Stimulated activated CD8-positive, alpha-beta memory T cell treated with anti-CD3 and anti-CD28 coated beads, Interleukin-12 subunit alpha, Interleukin-12 subunit beta, amount 100 ng/mL, for 24 hours (primary cell): ENCODE results near the gene EGFL6.
"Not testable (repeated sequence)": the region's sequence is repeated elsewhere in the genome, so short reads cannot be mapped to it uniquely, and the experiment has no call there.

ENCODE experiments used
- DNase-seq: peaks from one replicate; pipeline ENCODE4 v3.0.0-alpha.2; 2020; ENCODE audit errors: extremely low read depth

The EGFL6 gene

DNA sequence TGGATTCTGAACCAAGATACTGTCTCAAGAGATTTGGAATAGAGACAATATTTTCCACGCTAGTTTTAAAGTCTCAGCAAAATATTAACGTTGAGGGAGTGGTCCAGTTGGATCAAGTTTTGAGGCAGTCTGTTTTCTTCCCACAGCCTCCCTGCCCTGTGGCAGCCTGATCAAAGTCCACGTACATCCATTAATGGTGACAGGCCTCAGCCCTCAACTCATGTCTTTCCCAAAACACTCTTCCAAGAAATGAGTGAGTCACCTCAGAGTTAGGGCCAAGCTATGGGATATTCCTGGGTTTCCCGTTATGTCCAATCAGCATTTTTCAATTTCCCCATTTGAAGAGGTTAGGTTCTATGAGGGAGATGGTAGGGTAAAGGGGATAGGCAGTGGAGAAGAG, 28.5 kb downstream of the EGFL6 start:
- DNase-seq = no peak

DNA sequence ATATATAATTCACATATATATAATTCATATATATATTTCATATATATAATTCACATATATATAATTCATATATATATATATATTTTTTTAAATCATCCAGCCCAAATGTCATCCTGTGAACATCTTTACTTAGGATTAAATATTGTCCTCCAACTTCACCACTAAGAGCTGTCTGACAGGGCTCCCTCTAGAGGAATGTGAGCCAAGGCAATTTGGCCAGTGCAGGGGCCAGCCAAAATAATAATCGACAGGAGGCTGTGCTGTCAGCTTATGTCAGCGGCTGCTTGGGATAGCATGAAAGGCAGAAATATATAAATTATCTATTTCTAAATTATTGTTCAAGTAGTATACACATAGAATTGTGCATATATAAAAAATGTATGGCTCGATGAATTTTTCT, 29.5 kb downstream of the EGFL6 start:
- DNase-seq = no peak

DNA sequence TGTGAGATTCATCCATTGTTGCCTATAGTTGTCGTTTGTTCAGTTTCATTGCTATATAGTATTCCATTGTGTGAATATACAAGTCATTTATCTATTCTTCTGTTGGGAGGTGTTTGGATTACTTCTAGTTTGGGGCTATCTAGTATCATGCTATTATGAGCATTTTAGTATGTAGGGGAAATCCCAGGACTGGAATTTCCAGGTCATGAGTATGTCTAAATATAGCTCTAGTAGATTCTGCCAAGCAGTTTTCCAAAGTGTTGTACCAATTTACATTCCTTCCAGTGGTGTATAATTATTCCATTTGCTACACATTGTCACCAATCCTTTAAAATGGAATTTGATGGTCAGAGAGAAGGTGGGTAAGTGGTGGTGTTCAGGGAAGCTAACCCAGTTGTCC, 30.1 kb downstream of the EGFL6 start:
- no peak for DNase-seq

DNA sequence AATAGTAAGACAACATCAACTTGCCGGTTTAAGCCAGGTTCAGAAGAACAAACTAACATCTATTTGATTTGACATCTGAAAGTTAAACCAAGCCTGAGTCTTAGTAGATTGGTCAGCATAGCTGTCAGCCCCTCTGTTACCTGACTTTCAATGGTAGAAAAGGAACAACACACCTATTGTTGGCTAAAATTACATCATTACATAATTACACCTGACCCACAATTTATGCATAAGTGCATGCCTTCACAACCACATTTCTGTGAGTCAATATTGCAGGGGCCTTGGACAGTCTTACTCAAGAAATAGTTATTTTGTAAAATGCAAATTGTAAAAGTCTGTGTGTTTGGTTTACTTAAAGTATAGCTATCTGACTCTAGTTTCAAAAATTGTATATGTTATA, 36.2 kb downstream of the EGFL6 start:
- no peak for DNase-seq

DNA sequence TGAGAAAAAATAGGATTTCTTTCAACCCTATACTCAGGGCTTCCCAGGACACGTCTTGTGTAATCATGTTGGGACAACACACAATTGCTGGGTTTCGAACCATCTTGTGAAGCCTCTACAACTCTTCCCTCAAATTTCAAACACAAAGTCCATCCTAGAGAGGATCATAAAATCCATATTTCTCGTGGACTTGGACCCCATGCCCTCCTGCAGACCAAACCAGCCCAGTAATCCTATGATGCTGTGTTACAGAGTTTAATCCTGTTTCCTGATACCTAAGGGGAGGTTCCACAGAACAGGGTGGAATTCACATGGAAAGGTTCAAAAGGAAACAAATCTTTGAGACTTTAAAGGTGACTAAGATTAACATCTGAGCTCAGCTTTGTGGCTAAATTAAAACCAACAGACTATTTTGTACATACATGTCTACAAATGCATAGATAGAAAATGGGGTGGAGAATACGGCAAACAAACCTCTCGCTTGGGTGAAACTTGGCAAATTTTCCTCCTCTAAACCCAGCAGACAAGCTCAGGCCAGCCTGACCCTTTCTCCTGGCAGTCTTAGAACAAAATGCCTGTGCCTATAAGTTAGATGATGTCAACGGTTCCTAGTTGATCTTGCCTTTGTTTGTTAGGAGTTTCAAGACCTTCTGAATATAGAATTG, 38.1 kb downstream of the EGFL6 start:
- DNase-seq = no peak

DNA sequence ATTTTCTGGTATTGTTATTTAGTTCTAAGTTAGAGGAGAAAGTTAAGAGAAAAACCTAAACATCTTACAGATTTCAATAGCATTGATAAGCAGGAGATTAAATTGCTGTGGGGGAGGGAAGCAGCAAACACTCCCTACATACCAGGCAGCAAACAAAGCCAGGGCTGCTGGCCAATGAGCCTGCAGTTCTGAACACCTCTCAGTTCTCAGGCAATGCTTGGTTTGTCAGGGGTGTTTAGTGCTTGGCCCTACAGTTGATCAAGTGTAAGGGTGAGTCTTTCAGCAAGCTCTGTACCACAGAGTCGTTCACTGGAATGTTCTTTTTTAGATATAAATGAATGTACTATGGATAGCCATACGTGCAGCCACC, 38.6 kb downstream of the EGFL6 start:
- no peak for DNase-seq

DNA sequence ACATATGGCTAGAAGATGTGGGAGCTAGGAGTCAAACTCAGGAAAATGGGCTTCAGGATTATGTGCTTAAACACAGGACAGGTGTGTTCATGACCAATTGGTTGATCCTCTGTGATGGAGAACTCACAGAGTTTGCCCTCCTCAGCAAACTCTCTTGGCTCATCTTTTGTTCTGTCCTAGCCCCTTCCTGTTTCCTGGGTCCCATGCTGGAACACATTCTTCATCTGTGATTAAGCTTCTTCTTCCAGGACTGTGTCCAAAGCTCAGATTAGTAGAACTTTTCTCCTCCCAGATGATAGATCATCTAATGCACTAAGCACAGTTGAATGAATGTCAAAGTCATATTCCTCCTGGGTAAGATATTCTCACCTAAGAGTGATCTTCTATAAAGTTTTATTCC, 44.8 kb downstream of the EGFL6 start:
- DNase-seq = no peak

DNA sequence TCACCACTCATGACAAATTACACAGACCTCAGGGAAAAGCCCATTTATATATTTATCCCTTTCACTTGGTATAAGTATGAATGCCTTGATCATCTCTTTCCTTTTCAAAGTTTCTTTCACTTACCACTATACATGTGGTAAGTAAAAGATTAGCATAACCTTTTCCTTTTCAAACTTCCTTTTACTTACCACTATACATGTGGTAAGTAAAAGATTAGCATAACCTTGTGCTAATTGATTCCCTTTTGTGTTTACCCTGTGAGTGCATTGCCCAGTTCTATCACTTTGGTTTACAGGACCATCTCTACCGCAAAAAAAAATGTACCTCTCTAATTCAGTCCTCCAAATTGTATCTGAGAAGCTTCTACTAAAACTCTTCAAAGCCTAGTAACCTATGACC, 50.8 kb downstream of the EGFL6 start:
- no peak for DNase-seq

DNA sequence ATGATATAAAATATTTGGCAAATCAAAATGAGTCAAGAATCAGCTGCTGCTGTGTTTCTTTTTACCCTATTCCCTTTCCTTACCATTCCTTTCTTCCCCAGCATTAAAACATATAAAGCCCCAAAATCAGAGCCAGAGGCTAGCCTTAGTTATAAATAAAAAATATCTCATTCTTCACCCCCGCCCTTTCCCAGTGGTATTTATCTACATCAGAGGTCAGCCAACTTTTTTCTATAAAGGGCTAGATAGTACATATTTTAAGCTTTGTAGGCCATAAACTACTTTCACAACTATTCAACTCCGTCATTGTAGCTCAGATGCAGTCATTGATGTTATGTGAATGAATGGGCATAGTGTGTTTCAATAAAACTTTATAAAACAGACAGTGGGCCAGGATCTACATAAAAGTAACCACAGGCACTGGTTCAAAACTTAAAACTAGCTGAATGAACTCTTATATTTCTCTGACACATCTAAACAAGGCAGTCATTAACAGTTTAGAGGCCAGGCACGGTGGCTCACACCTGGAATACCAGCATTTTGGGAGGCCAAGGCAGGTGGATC, 53.1 kb downstream of the EGFL6 start:
- no peak for DNase-seq

DNA sequence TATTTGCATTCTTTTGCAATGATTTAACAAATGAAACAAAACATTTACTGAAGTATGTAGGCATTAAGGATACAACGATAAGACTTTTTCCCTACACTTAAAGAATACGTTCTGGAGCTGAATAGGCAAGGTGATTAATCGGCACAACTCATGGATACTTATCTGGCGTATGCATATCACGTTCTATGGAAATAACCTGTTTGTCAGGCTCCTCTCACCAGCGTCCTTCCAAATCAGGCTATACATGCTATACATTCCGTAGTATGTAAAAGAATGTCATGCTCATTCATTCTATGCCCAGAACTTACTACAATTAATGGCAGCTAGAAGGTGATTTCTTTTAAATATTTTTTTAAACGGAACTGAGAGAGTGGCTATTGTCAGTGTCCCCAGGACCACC, 57.9 kb downstream of the EGFL6 start:
- DNase-seq = no peak

DNA sequence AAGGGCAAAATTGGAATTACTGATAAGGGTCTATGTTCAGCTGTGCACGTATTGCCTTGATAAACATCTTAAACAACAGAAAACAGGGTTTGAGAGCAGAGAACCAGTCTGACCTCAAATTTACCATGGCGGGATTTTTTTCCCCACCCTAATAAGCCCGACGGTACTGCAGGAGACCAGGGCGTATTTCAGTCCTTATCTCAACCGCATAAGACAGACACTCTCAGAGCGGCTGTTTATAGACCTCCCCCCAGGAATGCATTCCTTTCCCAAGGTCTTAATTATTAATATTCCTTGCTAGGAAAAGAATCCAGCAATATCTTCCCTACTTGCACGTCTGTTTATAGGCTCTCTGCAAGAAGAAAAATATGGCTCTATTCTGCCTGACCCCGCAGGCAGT, 67.8 kb downstream of the EGFL6 start:
- not testable (repeated sequence) for DNase-seq

DNA sequence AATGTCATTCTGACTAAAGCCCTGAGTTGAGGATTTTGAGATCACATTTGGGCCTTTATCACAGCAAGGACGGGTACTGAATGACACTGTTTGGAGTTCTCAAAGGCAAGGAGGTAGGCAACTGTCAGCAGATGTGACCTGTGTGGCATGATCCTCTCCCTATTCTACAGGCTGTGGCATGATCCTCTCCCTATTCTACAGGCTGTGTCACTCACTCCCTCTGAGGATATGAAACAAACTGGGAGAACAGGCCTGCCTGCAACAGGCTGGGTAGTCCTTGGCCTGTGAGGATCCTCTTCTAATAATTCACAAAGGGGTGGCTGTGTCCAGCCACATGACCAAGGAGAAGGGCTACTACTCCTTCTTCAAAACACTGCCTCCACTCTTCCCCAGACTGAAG, 68.6 kb downstream of the EGFL6 start:
- no peak for DNase-seq

DNA sequence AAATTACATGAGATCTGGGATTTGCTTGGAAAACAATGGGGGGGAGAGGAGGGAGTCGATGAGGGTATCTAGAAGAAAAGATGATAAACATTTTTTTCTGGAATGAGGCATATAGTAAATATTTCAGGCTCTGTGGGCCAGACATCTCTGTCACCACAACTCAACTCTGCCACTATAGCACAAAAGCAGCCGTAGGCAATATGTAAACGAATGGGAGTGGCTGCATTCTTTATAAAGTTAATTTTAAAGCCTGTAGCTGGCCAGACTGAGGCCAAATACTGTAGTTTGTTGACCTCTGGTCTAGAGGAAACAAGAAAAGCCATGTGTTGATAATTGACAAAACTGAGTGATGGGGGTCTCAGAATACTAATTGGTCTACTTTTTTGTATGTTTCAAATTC, 69.4 kb downstream of the EGFL6 start:
- DNase-seq = no peak

DNA sequence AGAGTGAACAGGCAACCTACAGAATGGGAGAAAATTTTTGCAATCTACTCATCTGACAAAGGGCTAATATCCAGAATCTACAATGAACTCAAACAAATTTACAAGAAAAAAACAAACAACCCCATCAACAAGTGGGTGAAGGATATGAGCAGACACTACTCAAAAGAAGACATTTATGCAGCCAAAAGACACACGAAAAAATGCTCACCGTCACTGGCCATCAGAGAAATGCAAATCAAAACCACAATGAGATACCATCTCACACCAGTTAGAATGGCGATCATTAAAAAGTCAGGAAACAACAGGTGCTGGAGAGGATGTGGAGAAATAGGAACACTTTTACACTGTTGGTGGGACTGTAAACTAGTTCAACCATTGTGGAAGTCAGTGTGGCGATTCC, 72.3 kb downstream of the EGFL6 start:
- not testable (repeated sequence) for DNase-seq

DNA sequence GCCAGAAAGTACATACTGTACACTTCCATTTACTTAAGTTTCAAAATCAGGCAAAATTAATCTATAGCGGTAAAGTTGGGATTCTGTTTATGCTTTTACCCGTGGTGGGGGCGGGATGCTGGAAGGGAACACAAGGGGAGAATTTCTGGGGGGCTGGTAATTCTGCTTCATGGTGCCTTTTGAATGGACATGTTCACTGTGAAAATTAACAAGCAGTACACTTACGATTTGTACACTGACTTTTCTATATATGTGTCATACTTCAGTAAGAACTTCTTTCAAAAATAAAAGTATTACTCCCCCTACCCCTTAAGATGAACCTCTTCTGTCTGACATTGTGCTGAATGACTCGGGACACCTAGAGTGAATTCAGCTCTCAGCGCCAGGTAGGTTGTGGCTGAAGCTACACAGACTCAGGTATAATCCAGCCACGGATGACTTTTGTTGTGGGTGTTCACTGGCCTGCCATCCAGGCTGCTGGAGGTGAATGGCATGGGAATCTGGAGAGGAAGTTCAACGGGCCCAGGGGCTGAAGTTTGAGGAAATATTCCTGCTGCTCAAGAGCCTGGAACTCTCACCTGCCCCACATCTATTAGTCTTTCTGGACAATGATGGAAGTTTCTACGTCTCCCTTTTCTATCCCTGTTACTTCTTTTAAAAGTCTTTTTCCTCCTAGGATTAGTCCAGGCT, 76.2 kb downstream of the EGFL6 start:
- no peak for DNase-seq

DNA sequence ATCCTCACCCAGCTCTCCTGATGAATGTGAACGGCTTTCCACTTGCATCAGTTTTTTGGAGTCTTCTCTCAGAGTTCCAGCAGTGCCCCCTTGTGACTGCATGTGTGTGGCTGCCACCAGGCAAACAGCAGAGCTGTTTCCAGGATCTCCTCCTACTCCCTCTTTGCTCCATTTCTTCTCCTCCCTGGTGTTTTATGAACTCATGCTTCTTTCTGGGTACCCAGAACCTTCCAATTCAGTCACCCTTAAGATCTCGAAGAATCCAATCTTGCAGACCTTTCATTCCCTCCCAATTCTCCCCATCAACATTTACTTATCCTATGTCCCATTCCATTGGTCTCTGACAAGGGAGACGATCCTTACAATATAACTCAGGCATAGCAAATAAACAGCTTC, 76.8 kb downstream of the EGFL6 start:
- no peak for DNase-seq

DNA sequence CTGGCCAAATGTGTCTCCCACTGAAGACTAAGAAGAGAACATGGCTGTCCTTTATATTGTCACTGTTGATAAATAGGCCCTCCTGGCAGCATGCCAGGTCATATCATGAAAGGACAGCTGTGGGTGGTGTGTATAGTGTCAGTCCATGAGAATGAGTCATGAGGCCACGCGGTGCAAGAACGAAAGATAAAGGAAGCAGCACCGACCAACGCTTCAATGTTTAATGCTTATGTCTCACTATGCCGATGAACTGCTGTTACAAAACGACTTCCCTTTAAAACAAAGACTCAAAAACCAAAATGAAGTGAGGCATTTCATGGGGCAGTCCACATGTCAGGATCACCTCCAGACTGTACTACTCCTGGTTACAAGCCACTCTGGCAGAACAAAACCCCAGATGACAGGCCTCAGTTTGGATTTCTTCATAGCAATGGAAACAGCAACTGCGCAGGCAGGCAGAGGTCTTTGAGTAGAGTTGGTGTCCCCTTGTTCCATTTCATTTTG, 78.4 kb downstream of the EGFL6 start:
- DNase-seq = peak; percentile 14

DNA sequence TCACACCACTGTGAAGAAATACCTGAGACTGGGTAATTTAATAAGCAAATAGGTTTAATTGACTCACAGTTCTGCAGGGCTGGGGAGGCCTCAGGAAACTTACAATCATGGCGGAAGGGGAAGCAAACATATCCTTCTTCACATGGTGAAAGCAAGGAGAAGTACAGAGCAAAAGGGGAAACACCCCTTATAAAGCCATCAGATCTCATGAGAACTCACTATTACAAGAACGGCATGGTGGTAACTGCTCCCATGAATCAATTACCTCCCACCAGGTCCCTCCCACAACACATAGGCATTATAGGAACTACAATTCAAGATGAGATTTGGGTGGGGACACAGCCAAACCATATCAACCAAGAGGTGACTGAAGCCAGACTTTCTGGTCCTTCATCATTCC, 78.9 kb downstream of the EGFL6 start:
- DNase-seq = not testable (repeated sequence)

DNA sequence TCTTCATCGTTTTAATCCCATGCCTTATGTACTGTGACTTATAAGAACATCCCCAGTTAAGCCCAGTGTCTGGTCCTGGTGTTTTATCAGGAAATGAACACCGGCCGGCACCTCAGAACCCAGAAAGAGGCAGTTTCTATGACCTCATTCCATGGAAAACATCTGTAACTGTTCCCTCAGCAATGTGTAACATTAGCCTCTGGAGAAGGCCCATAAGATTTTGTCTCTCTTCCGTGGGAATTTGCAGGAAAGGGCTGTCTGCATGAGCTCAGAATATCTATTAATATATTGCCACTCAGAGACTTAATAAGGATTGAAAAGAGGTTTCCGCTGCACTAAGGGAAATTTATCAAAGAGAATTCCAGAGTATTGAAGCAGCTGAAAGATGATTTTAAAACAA, 80.4 kb downstream of the EGFL6 start:
- DNase-seq = no peak

DNA sequence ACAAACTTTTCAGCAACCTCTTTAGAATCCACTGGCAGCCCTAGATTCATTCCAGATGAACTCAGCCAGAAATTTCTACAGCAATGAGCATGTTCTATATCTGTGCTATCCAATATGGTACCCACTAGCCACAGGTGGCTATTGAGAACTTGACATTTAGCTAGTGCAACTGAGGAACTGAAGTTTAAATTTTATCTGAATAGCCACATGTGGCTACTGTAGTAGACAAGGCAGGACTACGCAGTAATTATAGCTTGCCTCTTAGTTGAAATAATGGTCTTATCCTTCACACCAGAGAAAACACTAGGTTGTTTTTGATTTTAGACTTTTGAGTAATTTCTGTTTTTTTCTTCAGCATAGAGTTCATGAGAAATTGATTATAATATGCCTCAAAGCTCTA, 80.9 kb downstream of the EGFL6 start:
- DNase-seq = no peak

DNA sequence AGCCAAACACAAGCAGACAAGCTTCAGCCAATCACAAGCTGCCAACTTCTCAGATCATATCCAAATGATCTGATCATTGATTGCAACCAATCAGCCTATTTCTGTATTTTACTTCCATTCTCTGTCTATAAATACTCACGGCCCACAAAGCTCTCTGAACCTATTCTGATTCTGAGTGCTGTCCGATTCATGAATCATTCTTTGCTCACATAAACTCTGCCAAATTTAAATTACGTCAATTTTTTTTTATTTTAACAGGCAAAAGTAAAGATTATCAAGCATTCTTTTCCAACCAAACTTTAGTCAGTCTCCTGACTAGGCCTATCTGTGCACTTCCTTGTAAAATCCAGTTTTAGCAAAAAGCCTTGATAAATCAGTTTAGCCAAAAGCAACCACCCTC, 81.7 kb downstream of the EGFL6 start:
- DNase-seq = no peak

DNA sequence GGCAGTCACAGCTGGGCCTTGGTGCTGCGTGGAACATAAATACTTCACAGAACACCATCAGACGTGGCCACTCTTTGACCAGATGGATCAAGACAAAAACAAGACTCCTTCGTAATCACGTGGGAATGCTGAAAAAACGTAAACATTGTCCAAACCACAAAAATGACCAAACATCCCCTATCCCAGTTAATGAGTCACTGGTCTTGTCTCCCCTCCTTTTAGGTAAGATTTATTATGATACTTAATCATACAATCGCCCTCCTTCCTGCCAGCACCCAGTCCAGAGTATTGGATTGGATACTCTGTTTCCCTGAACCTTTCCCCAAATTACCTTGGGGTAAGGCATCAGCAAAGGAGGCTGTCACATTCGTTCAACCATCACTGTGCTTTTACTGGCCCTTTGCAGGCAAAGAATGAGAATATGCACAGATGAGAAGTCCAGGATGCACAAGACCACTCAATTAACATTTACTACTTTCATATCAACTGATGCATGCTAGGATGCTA, 82.9 kb downstream of the EGFL6 start:
- no peak for DNase-seq
